Measurements from ENCODE around the gene EMP3. TPM values are rescaled to one million over a fixed set of nuclear protein-coding genes. Genes with fewer than 3 reads are reported as not detected.

Gene EMP3
- total and polyA plus RNA-seq, 2 of the 13 experiments (the other 11 are each of a cell fraction or from before 2014, with no cell fraction given): 2.2 to 7.8 TPM

DNA sequence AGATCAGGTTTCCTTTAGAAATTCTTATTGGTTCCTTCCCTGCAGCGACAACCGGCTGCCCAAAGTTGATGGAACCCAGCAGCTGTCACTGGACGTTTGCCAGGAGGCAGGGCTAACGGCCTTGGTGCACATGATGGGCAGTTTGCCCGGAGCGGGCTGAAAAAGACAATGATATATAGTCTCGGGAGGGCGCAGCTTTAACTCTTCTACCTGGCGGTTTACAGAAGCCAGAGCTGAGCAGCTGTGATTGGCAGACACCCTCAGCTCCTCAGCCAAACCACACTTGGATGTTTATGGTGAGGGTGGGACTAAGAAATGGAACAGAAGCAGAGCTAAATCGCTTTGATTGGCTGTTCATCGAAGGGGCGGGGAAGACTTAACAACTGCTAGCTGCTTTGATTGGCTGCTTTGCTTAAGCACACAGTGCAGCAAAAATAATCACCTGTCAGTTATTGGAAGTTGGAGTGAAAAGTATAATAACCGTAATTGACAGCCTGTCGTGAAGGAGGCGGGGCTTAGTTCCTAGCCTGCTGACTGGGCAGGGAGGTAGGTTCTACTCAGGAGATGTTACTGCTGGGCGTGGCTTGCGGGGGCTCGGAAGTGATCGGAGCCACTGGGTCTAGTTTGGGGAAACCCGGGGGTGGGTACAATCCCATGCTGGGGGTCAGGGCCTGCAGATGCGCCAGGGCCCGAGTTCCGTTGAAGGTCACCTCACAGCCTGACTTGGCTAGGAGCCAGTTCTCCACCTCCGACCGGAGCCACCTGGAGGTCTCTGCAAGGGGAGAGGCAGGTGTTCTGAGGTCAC is 7.5 kb downstream of the EMP3 start (continued):
- TF ChIP-seq, protein P1, sequence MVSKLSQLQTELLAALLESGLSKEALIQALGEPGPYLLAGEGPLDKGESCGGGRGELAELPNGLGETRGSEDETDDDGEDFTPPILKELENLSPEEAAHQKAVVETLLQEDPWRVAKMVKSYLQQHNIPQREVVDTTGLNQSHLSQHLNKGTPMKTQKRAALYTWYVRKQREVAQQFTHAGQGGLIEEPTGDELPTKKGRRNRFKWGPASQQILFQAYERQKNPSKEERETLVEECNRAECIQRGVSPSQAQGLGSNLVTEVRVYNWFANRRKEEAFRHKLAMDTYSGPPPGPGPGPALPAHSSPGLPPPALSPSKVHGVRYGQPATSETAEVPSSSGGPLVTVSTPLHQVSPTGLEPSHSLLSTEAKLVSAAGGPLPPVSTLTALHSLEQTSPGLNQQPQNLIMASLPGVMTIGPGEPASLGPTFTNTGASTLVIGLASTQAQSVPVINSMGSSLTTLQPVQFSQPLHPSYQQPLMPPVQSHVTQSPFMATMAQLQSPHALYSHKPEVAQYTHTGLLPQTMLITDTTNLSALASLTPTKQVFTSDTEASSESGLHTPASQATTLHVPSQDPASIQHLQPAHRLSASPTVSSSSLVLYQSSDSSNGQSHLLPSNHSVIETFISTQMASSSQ (IDR thresholded peaks at IDR 0.05; ENCODE audit: low read depth): no peak
- TF ChIP-seq, protein P1 (CRISPR knock-in tag; IDR thresholded peaks at IDR 0.05; ENCODE audit: borderline replicate concordance): no peak
- TF ChIP-seq ZNF75D (CRISPR knock-in tag; IDR thresholded peaks at IDR 0.05; ENCODE audit: borderline replicate concordance) (no peak), ZNF558 (CRISPR knock-in tag; IDR thresholded peaks at IDR 0.05; ENCODE audit: borderline replicate concordance) (no peak), RFX5 (IDR thresholded peaks at IDR 0.05; ENCODE audit: low read depth, low read length) (0 out of 2 replicates have a peak, but pooled peaks have one; percentile 11), KDM5A (IDR thresholded peaks at IDR 0.05; ENCODE audit: borderline replicate concordance, low read length) (no peak), KMT2B (CRISPR knock-in tag; IDR thresholded peaks at IDR 0.05) (no peak), NFKBIZ (CRISPR knock-in tag; IDR thresholded peaks at IDR 0.05) (no peak)
- TF ChIP-seq, protein P2, sequence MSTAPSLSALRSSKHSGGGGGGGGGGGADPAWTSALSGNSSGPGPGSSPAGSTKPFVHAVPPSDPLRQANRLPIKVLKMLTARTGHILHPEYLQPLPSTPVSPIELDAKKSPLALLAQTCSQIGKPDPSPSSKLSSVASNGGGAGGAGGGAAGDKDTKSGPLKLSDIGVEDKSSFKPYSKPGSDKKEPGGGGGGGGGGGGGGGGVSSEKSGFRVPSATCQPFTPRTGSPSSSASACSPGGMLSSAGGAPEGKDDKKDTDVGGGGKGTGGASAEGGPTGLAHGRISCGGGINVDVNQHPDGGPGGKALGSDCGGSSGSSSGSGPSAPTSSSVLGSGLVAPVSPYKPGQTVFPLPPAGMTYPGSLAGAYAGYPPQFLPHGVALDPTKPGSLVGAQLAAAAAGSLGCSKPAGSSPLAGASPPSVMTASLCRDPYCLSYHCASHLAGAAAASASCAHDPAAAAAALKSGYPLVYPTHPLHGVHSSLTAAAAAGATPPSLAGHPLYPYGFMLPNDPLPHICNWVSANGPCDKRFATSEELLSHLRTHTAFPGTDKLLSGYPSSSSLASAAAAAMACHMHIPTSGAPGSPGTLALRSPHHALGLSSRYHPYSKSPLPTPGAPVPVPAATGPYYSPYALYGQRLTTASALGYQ (CRISPR knock-in tag; IDR thresholded peaks at IDR 0.05): no peak
- TF ChIP-seq, protein P3, sequence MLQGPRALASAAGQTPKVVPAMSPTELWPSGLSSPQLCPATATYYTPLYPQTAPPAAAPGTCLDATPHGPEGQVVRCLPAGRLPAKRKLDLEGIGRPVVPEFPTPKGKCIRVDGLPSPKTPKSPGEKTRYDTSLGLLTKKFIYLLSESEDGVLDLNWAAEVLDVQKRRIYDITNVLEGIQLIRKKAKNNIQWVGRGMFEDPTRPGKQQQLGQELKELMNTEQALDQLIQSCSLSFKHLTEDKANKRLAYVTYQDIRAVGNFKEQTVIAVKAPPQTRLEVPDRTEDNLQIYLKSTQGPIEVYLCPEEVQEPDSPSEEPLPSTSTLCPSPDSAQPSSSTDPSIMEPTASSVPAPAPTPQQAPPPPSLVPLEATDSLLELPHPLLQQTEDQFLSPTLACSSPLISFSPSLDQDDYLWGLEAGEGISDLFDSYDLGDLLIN (CRISPR knock-in tag; IDR thresholded peaks at IDR 0.05; ENCODE audit: borderline replicate concordance): no peak
- TF ChIP-seq, protein P4, sequence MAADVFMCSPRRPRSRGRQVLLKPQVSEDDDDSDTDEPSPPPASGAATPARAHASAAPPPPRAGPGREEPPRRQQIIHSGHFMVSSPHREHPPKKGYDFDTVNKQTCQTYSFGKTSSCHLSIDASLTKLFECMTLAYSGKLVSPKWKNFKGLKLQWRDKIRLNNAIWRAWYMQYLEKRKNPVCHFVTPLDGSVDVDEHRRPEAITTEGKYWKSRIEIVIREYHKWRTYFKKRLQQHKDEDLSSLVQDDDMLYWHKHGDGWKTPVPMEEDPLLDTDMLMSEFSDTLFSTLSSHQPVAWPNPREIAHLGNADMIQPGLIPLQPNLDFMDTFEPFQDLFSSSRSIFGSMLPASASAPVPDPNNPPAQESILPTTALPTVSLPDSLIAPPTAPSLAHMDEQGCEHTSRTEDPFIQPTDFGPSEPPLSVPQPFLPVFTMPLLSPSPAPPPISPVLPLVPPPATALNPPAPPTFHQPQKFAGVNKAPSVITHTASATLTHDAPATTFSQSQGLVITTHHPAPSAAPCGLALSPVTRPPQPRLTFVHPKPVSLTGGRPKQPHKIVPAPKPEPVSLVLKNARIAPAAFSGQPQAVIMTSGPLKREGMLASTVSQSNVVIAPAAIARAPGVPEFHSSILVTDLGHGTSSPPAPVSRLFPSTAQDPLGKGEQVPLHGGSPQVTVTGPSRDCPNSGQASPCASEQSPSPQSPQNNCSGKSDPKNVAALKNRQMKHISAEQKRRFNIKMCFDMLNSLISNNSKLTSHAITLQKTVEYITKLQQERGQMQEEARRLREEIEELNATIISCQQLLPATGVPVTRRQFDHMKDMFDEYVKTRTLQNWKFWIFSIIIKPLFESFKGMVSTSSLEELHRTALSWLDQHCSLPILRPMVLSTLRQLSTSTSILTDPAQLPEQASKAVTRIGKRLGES (CRISPR knock-in tag; IDR thresholded peaks at IDR 0.05; ENCODE audit: borderline replicate concordance): no peak
- TF ChIP-seq, protein P5, sequence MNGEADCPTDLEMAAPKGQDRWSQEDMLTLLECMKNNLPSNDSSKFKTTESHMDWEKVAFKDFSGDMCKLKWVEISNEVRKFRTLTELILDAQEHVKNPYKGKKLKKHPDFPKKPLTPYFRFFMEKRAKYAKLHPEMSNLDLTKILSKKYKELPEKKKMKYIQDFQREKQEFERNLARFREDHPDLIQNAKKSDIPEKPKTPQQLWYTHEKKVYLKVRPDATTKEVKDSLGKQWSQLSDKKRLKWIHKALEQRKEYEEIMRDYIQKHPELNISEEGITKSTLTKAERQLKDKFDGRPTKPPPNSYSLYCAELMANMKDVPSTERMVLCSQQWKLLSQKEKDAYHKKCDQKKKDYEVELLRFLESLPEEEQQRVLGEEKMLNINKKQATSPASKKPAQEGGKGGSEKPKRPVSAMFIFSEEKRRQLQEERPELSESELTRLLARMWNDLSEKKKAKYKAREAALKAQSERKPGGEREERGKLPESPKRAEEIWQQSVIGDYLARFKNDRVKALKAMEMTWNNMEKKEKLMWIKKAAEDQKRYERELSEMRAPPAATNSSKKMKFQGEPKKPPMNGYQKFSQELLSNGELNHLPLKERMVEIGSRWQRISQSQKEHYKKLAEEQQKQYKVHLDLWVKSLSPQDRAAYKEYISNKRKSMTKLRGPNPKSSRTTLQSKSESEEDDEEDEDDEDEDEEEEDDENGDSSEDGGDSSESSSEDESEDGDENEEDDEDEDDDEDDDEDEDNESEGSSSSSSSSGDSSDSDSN (CRISPR knock-in tag; IDR thresholded peaks at IDR 0.05): no peak; the same call in 1 of the 2 replicates
